VCaP (cell line): ENCODE results near the gene CDX2.
A peak's percentile ranks its signal among the peaks of the same experiment; 100 is the strongest.

Experiments used
- H3K27ac ChIP-seq: fragments of 450-650 bp; 2 replicates; pipeline ENCODE4 v1.5.1; 2017
- CTCF ChIP-seq: fragments of 450-650 bp; conservative IDR thresholded peaks from 2 replicates; pipeline ENCODE4 v1.5.1; 2017; ENCODE audit warnings: mild to moderate bottlenecking, moderate library complexity

Gene CDX2

GRCh38 chr13:27954406-27954851 lies 14.7 kb downstream of the CDX2 start:
- H3K27ac ChIP-seq, result peak overlapping the region; percentile 87
- no peak for TF ChIP-seq CTCF

GRCh38 chr13:27953676-27954405 lies 15.3 kb downstream of the CDX2 start:
- H3K27ac ChIP-seq, result peak overlapping the region; percentile 87
- peak; percentile 97 for TF ChIP-seq CTCF

GRCh38 chr13:27952876-27953675 lies 16.0 kb downstream of the CDX2 start:
- TF ChIP-seq CTCF, result no peak
- peak overlapping the region; percentile 87 for H3K27ac ChIP-seq

- no peak for TF ChIP-seq CTCF
Measured at GRCh38 chr13:27942972-27943371, 26.1 kb downstream of the CDX2 start.

GRCh38 chr13:27933580-27934328 lies 35.4 kb downstream of the CDX2 start:
- no peak overlapping the region for H3K27ac ChIP-seq
- no peak for TF ChIP-seq CTCF

More at GRCh38 chr13:27942972-27943371, 26.1 kb downstream of the CDX2 start:
- H3K27ac ChIP-seq, result no peak overlapping the region

- H3K27ac ChIP-seq, result no peak overlapping the region
- TF ChIP-seq CTCF, result no peak
Measured at GRCh38 chr13:27933118-27933517, 36.0 kb downstream of the CDX2 start.

GRCh38 chr13:27929868-27930267 lies 39.2 kb downstream of the CDX2 start:
- no peak for TF ChIP-seq CTCF
- H3K27ac ChIP-seq, result no peak overlapping the region
